ENCODE results near the gene RSPH6A.

DNA sequence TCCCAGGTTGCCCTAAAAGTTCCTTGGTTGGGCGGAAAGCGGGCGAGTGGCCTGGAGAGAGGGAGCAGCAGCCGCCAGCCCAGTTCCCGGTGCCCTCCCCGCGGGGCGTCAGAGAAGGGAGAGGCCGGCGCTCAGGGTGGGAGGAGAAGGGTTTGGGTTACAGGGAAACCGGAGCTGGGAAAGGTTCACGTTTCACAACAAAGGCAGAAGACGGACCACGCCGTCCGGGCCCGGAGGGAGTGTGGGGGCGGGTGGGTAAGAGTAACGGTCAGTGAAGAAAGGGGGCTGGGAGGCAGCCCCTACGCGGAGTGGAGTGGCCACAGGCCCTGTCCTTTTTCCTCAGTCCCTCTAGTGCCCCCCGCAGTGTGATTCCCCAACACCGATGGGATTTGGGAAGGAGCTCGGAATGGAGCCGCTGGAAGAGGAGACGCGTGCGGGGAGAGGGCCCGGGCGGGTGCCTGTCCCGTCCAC lies 47.7 kb downstream of the RSPH6A start:
- TF ChIP-seq, protein P1, sequence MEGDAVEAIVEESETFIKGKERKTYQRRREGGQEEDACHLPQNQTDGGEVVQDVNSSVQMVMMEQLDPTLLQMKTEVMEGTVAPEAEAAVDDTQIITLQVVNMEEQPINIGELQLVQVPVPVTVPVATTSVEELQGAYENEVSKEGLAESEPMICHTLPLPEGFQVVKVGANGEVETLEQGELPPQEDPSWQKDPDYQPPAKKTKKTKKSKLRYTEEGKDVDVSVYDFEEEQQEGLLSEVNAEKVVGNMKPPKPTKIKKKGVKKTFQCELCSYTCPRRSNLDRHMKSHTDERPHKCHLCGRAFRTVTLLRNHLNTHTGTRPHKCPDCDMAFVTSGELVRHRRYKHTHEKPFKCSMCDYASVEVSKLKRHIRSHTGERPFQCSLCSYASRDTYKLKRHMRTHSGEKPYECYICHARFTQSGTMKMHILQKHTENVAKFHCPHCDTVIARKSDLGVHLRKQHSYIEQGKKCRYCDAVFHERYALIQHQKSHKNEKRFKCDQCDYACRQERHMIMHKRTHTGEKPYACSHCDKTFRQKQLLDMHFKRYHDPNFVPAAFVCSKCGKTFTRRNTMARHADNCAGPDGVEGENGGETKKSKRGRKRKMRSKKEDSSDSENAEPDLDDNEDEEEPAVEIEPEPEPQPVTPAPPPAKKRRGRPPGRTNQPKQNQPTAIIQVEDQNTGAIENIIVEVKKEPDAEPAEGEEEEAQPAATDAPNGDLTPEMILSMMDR (optimal IDR thresholded peaks at IDR 0.05 in 1 of 3, IDR thresholded peaks at IDR 0.05 in 1 of 3, conservative IDR thresholded peaks at IDR 0.05 in 1 of 3; ENCODE audit: extremely low read depth in 1 of 3, insufficient read depth in 2 of 3, low read length in 3 of 3), result no peak
- TF ChIP-seq EZH2 (IDR thresholded peaks at IDR 0.05; ENCODE audit: low read length), result no peak

Measured in keratinocyte (primary cell).